HepG2 (cell line): Measurements from ENCODE around the gene ZNF195. TPM values are rescaled to one million over a fixed set of nuclear protein-coding genes. Genes with fewer than 3 reads are reported as not detected.

ENCODE experiments used
- ATAC-seq: fragments of 200-7000 bp; cut with Tn5 transposase; 3 replicates; pipeline ENCODE4 v1.9.1; 2020; ENCODE audit warnings: mild to moderate bottlenecking, moderate library complexity
- BruUV-seq: library from RNA; stranded (reverse); fragments of 400-500 nt; replicated peaks from 2 replicates; lab custom pipeline; 2021; lab: Mats Ljungman, UMichigan
- CTCF ChIA-PET: fragments of 300-600 bp; formaldehyde crosslinking; extraction: SDS; loops from one replicate; lab custom pipeline; 2021; ENCODE audit warnings: low total read pairs, inconsistent platforms, low intra/inter-chr PET ratio; lab: Yijun Ruan, JAX
- POLR2A ChIA-PET: fragments of 350-600 bp; sonication (Branson Sonifier 250); formaldehyde crosslinking; loops from one replicate; lab custom pipeline; 2020; ENCODE audit warnings: antibody characterized with exemption, inconsistent platforms; lab: Yijun Ruan, JAX
- DNase-seq: peaks from one replicate; pipeline ENCODE4 v3.0.0-alpha.2; 2015; ENCODE audit warnings: low spot score
- FAIRE-seq: peaks from 3 replicates; lab custom pipeline; 2011; peaks lifted over from hg19 to GRCh38; lab: Jason Lieb, UNC
- H2AFZ ChIP-seq: one replicate; pipeline ENCODE4 v1.6.1; 2011; ENCODE audit warnings: low read length, inconsistent platforms
- H3K27ac ChIP-seq: fragments of 300-600 bp; 3 replicates; pipeline ENCODE4 v1.8.0; 2011; ENCODE audit warnings: mixed run types, mild to moderate bottlenecking, mixed read lengths, low read length, inconsistent platforms; ENCODE audit not compliant: insufficient read depth; ENCODE audit errors: extremely low read length
- H3K27me3 ChIP-seq, 2 experiments: fragments of 200-600 bp in 1 of 2; 2 replicates in 1 of 2; 3 replicates in 1 of 2; pipeline versions ENCODE4 v1.6.0 to v1.8.0; 2011; ENCODE audit warnings: low read length in 2 of 2, mild to moderate bottlenecking in 2 of 2, moderate library complexity in 2 of 2, inconsistent platforms in 1 of 2; ENCODE audit not compliant: insufficient read depth in 2 of 2, control insufficient read depth in 1 of 2
- H3K36me3 ChIP-seq, 2 experiments: fragments of 200-600 bp in 1 of 2; replicated peaks in 1 of 2; 2 replicates in 1 of 2; 3 replicates in 1 of 2; pipeline versions ENCODE4 v1.5.1 to v1.8.0; 2011; ENCODE audit warnings: low read length in 2 of 2, inconsistent platforms in 1 of 2; ENCODE audit not compliant: insufficient read depth in 2 of 2, control insufficient read depth in 1 of 2
- H3K4me1 ChIP-seq: 2 replicates; pipeline ENCODE4 v1.5.1; 2012; ENCODE audit warnings: low read length, inconsistent platforms; ENCODE audit not compliant: insufficient read depth
- H3K4me2 ChIP-seq: 2 replicates; pipeline ENCODE4 v1.6.0; 2011; ENCODE audit warnings: low read depth, low read length, inconsistent platforms
- H3K4me3 ChIP-seq, 3 experiments: fragments of 200-600 bp in 1 of 3; sonication (generic), shearing (Covaris generic) in 1 of 3; replicated peaks in 1 of 3; 2 replicates each; pipeline ENCODE4 v1.5.1; 2011 to 2016; ENCODE audit warnings: low read length in 3 of 3, inconsistent platforms in 2 of 3, low read depth in 2 of 3, mild to moderate bottlenecking in 2 of 3, control low read depth in 1 of 3, mixed read lengths in 1 of 3; ENCODE audit not compliant: insufficient read depth in 1 of 3
- H3K79me2 ChIP-seq: one replicate; pipeline ENCODE4 v1.6.1; 2011; ENCODE audit warnings: low read length, inconsistent platforms; ENCODE audit not compliant: insufficient read depth
- H3K9ac ChIP-seq: 2 replicates; pipeline ENCODE4 v1.6.0; 2011; ENCODE audit warnings: mild to moderate bottlenecking, low read depth, low read length, inconsistent platforms; ENCODE audit not compliant: insufficient read depth
- H3K9me3 ChIP-seq: 2 replicates; pipeline ENCODE4 v1.5.1; 2012; ENCODE audit warnings: mild to moderate bottlenecking, low read length
- H4K20me1 ChIP-seq: 2 replicates; pipeline ENCODE4 v1.6.0; 2011; ENCODE audit warnings: inconsistent platforms, mild to moderate bottlenecking, low read length, moderate library complexity; ENCODE audit not compliant: insufficient read depth
- CTCF ChIP-seq: sonication (generic); formaldehyde crosslinking; IDR thresholded peaks from 2 replicates; pipeline ENCODE4 v1.5.0; 2020; ENCODE audit warnings: mild to moderate bottlenecking, missing genetic modification reagents, moderate library complexity
- IKZF1 ChIP-seq: fragments of 450-650 bp; IDR thresholded peaks from 2 replicates; pipeline ENCODE4 v1.7.1; 2016
- KDM5B ChIP-seq: sonication (generic); formaldehyde crosslinking; IDR thresholded peaks from 2 replicates; pipeline ENCODE4 v1.4.0; 2020; ENCODE audit warnings: missing genetic modification reagents, mild to moderate bottlenecking, borderline replicate concordance
- PITX1 ChIP-seq: sonication (generic); formaldehyde crosslinking; IDR thresholded peaks from 2 replicates; pipeline ENCODE4 v1.5.1; 2020; ENCODE audit warnings: mild to moderate bottlenecking, missing genetic modification reagents
- RAD21 ChIP-seq: fragments of 450-650 bp; formaldehyde crosslinking; IDR thresholded peaks from 2 replicates; pipeline ENCODE4 v1.5.0; 2020; ENCODE audit warnings: mild to moderate bottlenecking
- SMC3 ChIP-seq: IDR thresholded peaks from 2 replicates; pipeline ENCODE4 v1.6.1; 2011; ENCODE audit warnings: low read length, improper control_type of control experiment
- SRSF1 ChIP-seq: fragments of 200-400 bp; formaldehyde crosslinking; optimal IDR thresholded peaks from 2 replicates; pipeline ENCODE3; 2017; ENCODE audit warnings: mild to moderate bottlenecking, low read depth, low read length, moderate library complexity
- SRY ChIP-seq: sonication (generic); formaldehyde crosslinking; IDR thresholded peaks from 2 replicates; pipeline ENCODE4 v1.8.0; 2022; ENCODE audit warnings: mild to moderate bottlenecking, missing genetic modification reagents
- STAG1 ChIP-seq: sonication (generic); formaldehyde crosslinking; IDR thresholded peaks from 2 replicates; pipeline ENCODE4 v1.4.0; 2020; ENCODE audit warnings: missing genetic modification reagents
- ZFP37 ChIP-seq: sonication (generic); formaldehyde crosslinking; IDR thresholded peaks from 2 replicates; pipeline ENCODE4 v1.4.0; 2020; ENCODE audit warnings: missing genetic modification reagents, borderline replicate concordance
- ZNF446 ChIP-seq: sonication (generic); formaldehyde crosslinking; IDR thresholded peaks from 2 replicates; pipeline ENCODE4 v1.5.0; 2020; ENCODE audit warnings: mild to moderate bottlenecking, missing genetic modification reagents
- WGBS: methylation state at CpG from one replicate; pipeline ENCODE4 v1.1.6; 2017; ENCODE audit warnings: low lambda C conversion rate; 5-methylcytosine and 5-hydroxymethylcytosine counted together
- in situ Hi-C: cut with HindIII; loops from 2 replicates; pipeline ENCODE4 v1.10.0; 2017; ENCODE audit warnings: low pct_unique_long_range_greater_than_20kb; ENCODE audit not compliant: extremely low pct_ligation_motif_present
- intact Hi-C: fragments of 100-400 bp; cut with micrococcal nuclease; formaldehyde crosslinking; loops from one replicate; pipeline ENCODE4 v1.10.0; 2022; ENCODE audit not compliant: unreplicated experiment
- polyA plus RNA-seq, 8 experiments: library from polyadenylated mRNA; depleted of rRNA in 3 of 8; stranded (reverse) in 7 of 8; unstranded in 1 of 8; fragments of >200 nt; fragmentation: Illumina TruSeq in 4 of 8; extraction: Trizol in 4 of 8; gene quantifications; 2 replicates each; pipeline versions ENCODE4 v1.2.1 to v1.2.3, GENCODE V29; 2011 to 2016; ENCODE audit warnings: low read depth in 4 of 8, missing spikeins in 1 of 8, mixed read lengths in 1 of 8; ENCODE audit not compliant: insufficient read depth in 1 of 8
- total RNA-seq, 5 experiments: library from RNA; depleted of rRNA; stranded (reverse); fragments of >200 nt; fragmentation: Illumina TruSeq; extraction: Trizol; gene quantifications; 2 replicates each; pipeline ENCODE4 v1.2.3, GENCODE V29; 2016; ENCODE audit warnings: low read depth in 1 of 5
- TF ChIP-seq, protein P1 (sequence below): sonication (generic); formaldehyde crosslinking; IDR thresholded peaks from 2 replicates; pipeline ENCODE4 v1.4.0; 2020; ENCODE audit warnings: missing genetic modification reagents, borderline replicate concordance

ZNF195 gene
- total and polyA plus RNA-seq, 2 of the 13 experiments (the other 11 are each of a cell fraction or from before 2014, with no cell fraction given) = 17.3 to 31.4 TPM

DNA sequence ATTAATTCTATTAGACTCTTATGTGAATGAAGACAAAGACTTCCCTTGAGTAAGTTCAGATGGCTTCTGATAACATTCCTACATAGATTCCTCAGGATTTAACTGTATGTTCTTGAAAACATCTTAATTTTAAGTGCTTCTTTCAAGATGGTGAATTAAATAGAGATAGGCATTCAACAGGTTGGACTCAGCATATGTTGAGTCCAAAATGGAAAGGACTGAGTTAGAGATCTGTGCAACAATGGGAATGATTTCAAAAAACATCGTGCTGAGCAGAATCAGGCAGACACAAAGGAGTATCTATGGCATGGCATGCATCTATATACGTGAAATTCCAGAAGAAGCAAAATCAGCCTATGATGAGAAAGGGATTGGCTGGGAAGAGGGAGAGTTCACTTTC is 36.2 kb downstream of the ZNF195 start (continued):
- no peak for TF ChIP-seq ZFP37 (CRISPR knock-in tag)
- no peak for TF ChIP-seq IKZF1
- no peak for TF ChIP-seq PITX1 (CRISPR knock-in tag)
- TF ChIP-seq SRY (CRISPR knock-in tag) = no peak

DNA sequence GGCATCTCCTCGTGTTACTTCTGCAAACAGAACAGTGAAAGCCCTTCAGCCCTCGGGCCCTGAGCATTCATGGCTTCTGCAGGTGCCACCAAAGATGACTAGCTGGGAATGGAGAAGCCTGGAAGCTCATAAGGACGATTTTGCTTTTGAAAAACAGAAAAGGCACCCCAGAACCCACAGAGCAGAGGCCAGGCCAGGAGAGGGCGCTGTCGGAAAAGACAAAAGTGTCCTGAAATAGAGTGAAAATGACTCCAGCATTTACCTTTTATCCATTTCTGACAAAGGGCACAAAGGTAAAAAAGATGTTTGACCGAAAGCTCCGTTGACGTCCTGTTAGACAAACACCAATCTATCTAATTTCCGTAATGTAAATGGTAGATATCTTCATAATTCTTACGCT is 37.6 kb downstream of the ZNF195 start:
- no peak overlapping the region for H3K27ac ChIP-seq
- no peaks in the 10 kb centered on the region for H3K79me2 ChIP-seq
- in situ Hi-C loops = no loop called here
- H3K27me3 ChIP-seq = peaks cover 2 to 7% of the 10 kb centered on the region in 2 experiments; a peak in 3 of 5 replicates
- intact Hi-C loops = loop anchor here (10.0 kb wide), 1 partner anchor 64 kb away; no protein-coding TSS in a partner anchor
- no peak overlapping the region for H2AFZ ChIP-seq
- CTCF ChIA-PET = interaction anchor here (1.7 to 2.6 kb wide), 2 partner anchors 68 to 76 kb away, joined by 7 to 30 read pairs; no protein-coding TSS in a partner anchor
- 10% methylated on average over 10 of the region's 10 CpGs for WGBS
- TF ChIP-seq STAG1 (CRISPR knock-in tag) = peak; percentile 72
- TF ChIP-seq CTCF (CRISPR knock-in tag) = peak; percentile 54
- TF ChIP-seq, protein P1, sequence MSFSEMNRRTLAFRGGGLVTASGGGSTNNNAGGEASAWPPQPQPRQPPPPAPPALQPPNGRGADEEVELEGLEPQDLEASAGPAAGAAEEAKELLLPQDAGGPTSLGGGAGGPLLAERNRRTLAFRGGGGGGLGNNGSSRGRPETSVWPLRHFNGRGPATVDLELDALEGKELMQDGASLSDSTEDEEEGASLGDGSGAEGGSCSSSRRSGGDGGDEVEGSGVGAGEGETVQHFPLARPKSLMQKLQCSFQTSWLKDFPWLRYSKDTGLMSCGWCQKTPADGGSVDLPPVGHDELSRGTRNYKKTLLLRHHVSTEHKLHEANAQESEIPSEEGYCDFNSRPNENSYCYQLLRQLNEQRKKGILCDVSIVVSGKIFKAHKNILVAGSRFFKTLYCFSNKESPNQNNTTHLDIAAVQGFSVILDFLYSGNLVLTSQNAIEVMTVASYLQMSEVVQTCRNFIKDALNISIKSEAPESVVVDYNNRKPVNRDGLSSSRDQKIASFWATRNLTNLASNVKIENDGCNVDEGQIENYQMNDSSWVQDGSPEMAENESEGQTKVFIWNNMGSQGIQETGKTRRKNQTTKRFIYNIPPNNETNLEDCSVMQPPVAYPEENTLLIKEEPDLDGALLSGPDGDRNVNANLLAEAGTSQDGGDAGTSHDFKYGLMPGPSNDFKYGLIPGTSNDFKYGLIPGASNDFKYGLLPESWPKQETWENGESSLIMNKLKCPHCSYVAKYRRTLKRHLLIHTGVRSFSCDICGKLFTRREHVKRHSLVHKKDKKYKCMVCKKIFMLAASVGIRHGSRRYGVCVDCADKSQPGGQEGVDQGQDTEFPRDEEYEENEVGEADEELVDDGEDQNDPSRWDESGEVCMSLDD (CRISPR knock-in tag) = no peak
- TF ChIP-seq SRSF1 = no peak
- no peak for TF ChIP-seq ZNF446 (CRISPR knock-in tag)
- no peak for TF ChIP-seq KDM5B (CRISPR knock-in tag)
- peak; percentile 70; the same call in 1 of the 2 replicates for TF ChIP-seq SMC3
- TF ChIP-seq RAD21 (CRISPR knock-in tag) = 0 out of 2 replicates have a peak, but pooled peaks have one; percentile 47
- TF ChIP-seq, all 625 proteins: peak for 4
- Histone ChIP-seq H3K9me3 (no peaks in the 10 kb centered on the region), H3K4me1 (no peaks in the 10 kb centered on the region), H3K9ac (no peak overlapping the region), H3K4me2 (no peak overlapping the region), H3K36me3 (no peaks in the 10 kb centered on the region), H4K20me1 (no peaks in the 10 kb centered on the region), H3K4me3 (no peak overlapping the region)
- BruUV-seq = no TSS peak
- peak; percentile 51; the same call in 2 of the 3 replicates for ATAC-seq
- peak; percentile 28 for DNase-seq
- no peak for FAIRE-seq
- POLR2A ChIA-PET = no interaction called here
